ENCODE measurements around the gene WNT1.

Gene WNT1

GRCh38 chr12:49031573-49032161, 53.5 kb downstream of the WNT1 start:
- no peak for DNase-seq
